H9 (cell line): ENCODE results near the gene PLGRKT. TPM values are rescaled to one million over a fixed set of nuclear protein-coding genes. Genes with fewer than 3 reads are reported as not detected.

ENCODE experiments used
- DNase-seq: peaks from one replicate; pipeline ENCODE4 v3.0.0-alpha.2; 2017
- H2AFZ ChIP-seq: one replicate; pipeline ENCODE4 v1.6.1; 2013; ENCODE audit warnings: mild to moderate bottlenecking, low read length, control low read depth, moderate library complexity
- H2AK5ac ChIP-seq: 2 replicates; pipeline ENCODE4 v1.6.1; 2013; ENCODE audit warnings: low read length, control low read depth, mixed read lengths; ENCODE audit not compliant: insufficient read length
- H2BK120ac ChIP-seq: one replicate; pipeline ENCODE4 v1.6.1; 2013; ENCODE audit warnings: low read depth, mild to moderate bottlenecking, low read length, control low read depth, inconsistent platforms; ENCODE audit not compliant: poor library complexity, severe bottlenecking
- H2BK12ac ChIP-seq: 2 replicates; pipeline ENCODE4 v1.6.1; 2013; ENCODE audit warnings: low read length, control low read depth, mixed read lengths, low read depth; ENCODE audit not compliant: insufficient read length
- H2BK15ac ChIP-seq: 2 replicates; pipeline ENCODE4 v1.6.1; 2013; ENCODE audit warnings: low read depth, low read length, control low read depth
- H2BK20ac ChIP-seq: one replicate; pipeline ENCODE4 v1.6.1; 2013; ENCODE audit warnings: low read depth, mild to moderate bottlenecking, low read length, control low read depth, inconsistent platforms; ENCODE audit not compliant: poor library complexity, severe bottlenecking
- H2BK5ac ChIP-seq: 2 replicates; pipeline ENCODE4 v1.6.1; 2013; ENCODE audit warnings: low read length, control low read depth, mixed read lengths; ENCODE audit not compliant: insufficient read length
- H3K14ac ChIP-seq: 2 replicates; pipeline ENCODE4 v1.6.1; 2013; ENCODE audit warnings: low read length, control low read depth; ENCODE audit not compliant: insufficient read depth
- H3K18ac ChIP-seq: 2 replicates; pipeline ENCODE4 v1.6.1; 2013; ENCODE audit warnings: low read depth, mild to moderate bottlenecking, mixed read lengths, low read length, control low read depth; ENCODE audit not compliant: insufficient read length
- H3K23ac ChIP-seq: 2 replicates; pipeline ENCODE4 v1.6.1; 2013; ENCODE audit warnings: low read length, control low read depth, mixed read lengths, low read depth; ENCODE audit not compliant: insufficient read length
- H3K23me2 ChIP-seq: 2 replicates; pipeline ENCODE4 v1.6.1; 2013; ENCODE audit warnings: low read depth, mild to moderate bottlenecking, mixed read lengths, low read length, control low read depth; ENCODE audit not compliant: insufficient read length, poor library complexity, severe bottlenecking
- H3K27ac ChIP-seq: 2 replicates; pipeline ENCODE4 v1.5.1; 2013; ENCODE audit warnings: low read length, control low read depth, mixed read lengths, low read depth; ENCODE audit not compliant: insufficient read length
- H3K27me3 ChIP-seq: 2 replicates; pipeline ENCODE4 v1.6.1; 2013; ENCODE audit warnings: low read length, control low read depth, inconsistent platforms; ENCODE audit not compliant: insufficient read depth
- H3K4ac ChIP-seq: 2 replicates; pipeline ENCODE4 v1.6.1; 2013; ENCODE audit warnings: low read depth, mild to moderate bottlenecking, control low read depth, inconsistent platforms, low read length, moderate library complexity
- H3K4me1 ChIP-seq: 2 replicates; pipeline ENCODE4 v1.6.1; 2013; ENCODE audit warnings: low read length, control low read depth, inconsistent platforms; ENCODE audit not compliant: insufficient read depth
- H3K4me2 ChIP-seq: 2 replicates; pipeline ENCODE4 v1.6.1; 2013; ENCODE audit warnings: low read length, control low read depth, mixed read lengths; ENCODE audit not compliant: insufficient read length, insufficient read depth
- H3K56ac ChIP-seq: 2 replicates; pipeline ENCODE4 v1.6.1; 2013; ENCODE audit warnings: low read depth, mild to moderate bottlenecking, mixed read lengths, low read length, control low read depth; ENCODE audit not compliant: insufficient read length
- H3K79me1 ChIP-seq: 2 replicates; pipeline ENCODE4 v1.6.1; 2013; ENCODE audit warnings: low read depth, mild to moderate bottlenecking, moderate library complexity, low read length, control low read depth, inconsistent platforms; ENCODE audit not compliant: insufficient read depth, poor library complexity, severe bottlenecking
- H3K79me2 ChIP-seq: 2 replicates; pipeline ENCODE4 v1.6.1; 2013; ENCODE audit warnings: low read length, control low read depth, inconsistent platforms; ENCODE audit not compliant: insufficient read depth
- H3K9ac ChIP-seq: 2 replicates; pipeline ENCODE4 v1.6.1; 2013; ENCODE audit warnings: low read length, control low read depth, mixed read lengths; ENCODE audit not compliant: insufficient read length; ENCODE audit errors: extremely low read depth
- H3K9me3 ChIP-seq: one replicate; pipeline ENCODE4 v1.6.1; 2013; ENCODE audit warnings: low read depth, low read length, inconsistent platforms; ENCODE audit not compliant: control insufficient read depth
- H3T11ph ChIP-seq: one replicate; pipeline ENCODE4 v1.6.1; 2013; ENCODE audit warnings: mild to moderate bottlenecking, low read length, control low read depth, inconsistent platforms
- H4K20me1 ChIP-seq: one replicate; pipeline ENCODE4 v1.6.1; 2013; ENCODE audit not compliant: control insufficient read depth, insufficient read length, insufficient read depth
- H4K5ac ChIP-seq: 2 replicates; pipeline ENCODE4 v1.6.1; 2013; ENCODE audit warnings: low read depth, mild to moderate bottlenecking, mixed read lengths, low read length, control low read depth; ENCODE audit not compliant: insufficient read length
- H4K8ac ChIP-seq: replicated peaks from 2 replicates; pipeline ENCODE4 v1.6.1; 2013; ENCODE audit warnings: low read length, control low read depth, mixed read lengths, low read depth; ENCODE audit not compliant: insufficient read length
- H4K91ac ChIP-seq: 2 replicates; pipeline ENCODE4 v1.6.1; 2013; ENCODE audit warnings: low read depth, mild to moderate bottlenecking, moderate library complexity, mixed read lengths, low read length, control low read depth; ENCODE audit not compliant: insufficient read length
- H3K27ac Mint-ChIP-seq, 3 experiments: 2 replicates in 2 of 3; 3 replicates in 1 of 3; pipeline ENCODE4 v1.8.0; 2020 to 2021; ENCODE audit warnings: mixed read lengths in 3 of 3, mild to moderate bottlenecking in 1 of 3, moderate library complexity in 1 of 3
- H3K27me3 Mint-ChIP-seq: 2 replicates; pipeline ENCODE4 v1.8.0; 2021; ENCODE audit warnings: low read depth, mild to moderate bottlenecking, moderate library complexity, mixed read lengths
- H3K36me3 Mint-ChIP-seq, 3 experiments: 2 replicates in 2 of 3; 3 replicates in 1 of 3; pipeline ENCODE4 v1.8.0; 2020 to 2021; ENCODE audit warnings: low read depth in 3 of 3, mixed read lengths in 3 of 3; ENCODE audit not compliant: insufficient read depth in 1 of 3
- H3K4me1 Mint-ChIP-seq, 2 experiments: 2 replicates each; pipeline ENCODE4 v1.8.0; 2020; ENCODE audit warnings: mixed read lengths in 2 of 2
- H3K4me3 Mint-ChIP-seq, 2 experiments: 2 replicates in 1 of 2; 3 replicates in 1 of 2; pipeline ENCODE4 v1.8.0; 2020 to 2021; ENCODE audit warnings: mild to moderate bottlenecking in 2 of 2, mixed read lengths in 2 of 2, moderate library complexity in 1 of 2
- H3K9me3 Mint-ChIP-seq, 2 experiments: 2 replicates in 1 of 2; 3 replicates in 1 of 2; pipeline ENCODE4 v1.8.0; 2020; ENCODE audit warnings: mild to moderate bottlenecking in 2 of 2, mixed read lengths in 2 of 2, moderate library complexity in 1 of 2
- WGBS: extraction: QIAGEN DNeasy Blood & Tissue Kit; methylation state at CpG from one replicate; pipeline ENCODE4 v1.1.7; 2013; ENCODE audit warnings: missing lambda C conversion rate, low lambda C conversion rate, mixed read lengths; ENCODE audit not compliant: insufficient read length; ENCODE audit errors: extremely low coverage; 5-methylcytosine and 5-hydroxymethylcytosine counted together
- total RNA-seq: library from RNA; stranded (reverse); gene quantifications from 2 replicates; pipeline ENCODE4 v1.2.1, GENCODE V29; 2021
- TF ChIP-seq, protein P1 (sequence below): fragments of 200-600 bp; sonication (generic); conservative IDR thresholded peaks from 3 replicates; pipeline ENCODE4 v1.8.0; 2021; ENCODE audit warnings: antibody characterized with exemption, mild to moderate bottlenecking

The PLGRKT gene
- total RNA-seq, 1 experiment from 2014 or later, result 19.6 TPM

DNA sequence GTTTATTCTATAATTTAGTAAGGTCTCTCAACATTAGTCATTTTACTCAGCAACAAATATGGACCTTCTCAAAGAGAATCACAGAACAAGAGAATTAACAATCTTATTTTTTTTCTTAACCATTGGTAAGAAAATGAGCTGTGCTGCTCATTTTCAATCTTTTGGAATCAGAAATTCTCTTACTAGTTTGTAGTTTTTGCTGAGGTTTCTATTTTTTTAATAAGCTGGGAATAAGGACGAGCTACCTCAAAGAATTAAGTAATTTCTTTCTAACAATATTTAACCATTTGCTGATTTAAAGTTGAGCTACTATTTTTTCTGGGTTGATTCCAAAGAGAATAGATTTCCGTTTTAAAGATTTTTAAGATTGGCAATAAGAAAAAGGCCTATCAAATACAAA is 44.2 kb downstream of the PLGRKT start:
- H3K27me3 Mint-ChIP-seq, result no peaks in the 10 kb centered on the region
- DNase-seq, result no peak
- no peak overlapping the region for H2AFZ ChIP-seq
- no peaks in the 10 kb centered on the region for H3K27me3 ChIP-seq
- no peaks in the 10 kb centered on the region for H3K4me1 Mint-ChIP-seq
- no peak overlapping the region for H3K23ac ChIP-seq
- no peak overlapping the region for H3K4me2 ChIP-seq
- H3K14ac ChIP-seq, result no peak overlapping the region
- WGBS, result no CpG with 5 or more reads among the region's 2 CpGs
- H3K9ac ChIP-seq, result no peak overlapping the region
- H3K56ac ChIP-seq, result no peak overlapping the region
- no peak overlapping the region for H4K91ac ChIP-seq
- no peak overlapping the region for H3K27ac ChIP-seq
- no peaks in the 10 kb centered on the region for H3K79me2 ChIP-seq
- no peak overlapping the region for H2BK20ac ChIP-seq
- no peak overlapping the region for H3K18ac ChIP-seq
- no peaks in the 10 kb centered on the region for H3K23me2 ChIP-seq
- no peak overlapping the region for H3K4me3 Mint-ChIP-seq
- no peak overlapping the region for H3K27ac Mint-ChIP-seq
- H2BK5ac ChIP-seq, result no peak overlapping the region
- no peak overlapping the region for H3T11ph ChIP-seq
- H4K8ac ChIP-seq, result no peak overlapping the region
- H3K36me3 Mint-ChIP-seq, result no peaks in the 10 kb centered on the region
- H4K20me1 ChIP-seq, result no peaks in the 10 kb centered on the region
- no peak overlapping the region for H2BK120ac ChIP-seq
- H3K9me3 ChIP-seq, result no peaks in the 10 kb centered on the region
- no peak overlapping the region for H2BK15ac ChIP-seq
- no peak overlapping the region for H2AK5ac ChIP-seq
- no peak overlapping the region for H4K5ac ChIP-seq
- no peaks in the 10 kb centered on the region for H3K9me3 Mint-ChIP-seq
- H2BK12ac ChIP-seq, result no peak overlapping the region
- H3K4me1 ChIP-seq, result no peaks in the 10 kb centered on the region
- no peak overlapping the region for H3K4ac ChIP-seq
- TF ChIP-seq, protein P1, sequence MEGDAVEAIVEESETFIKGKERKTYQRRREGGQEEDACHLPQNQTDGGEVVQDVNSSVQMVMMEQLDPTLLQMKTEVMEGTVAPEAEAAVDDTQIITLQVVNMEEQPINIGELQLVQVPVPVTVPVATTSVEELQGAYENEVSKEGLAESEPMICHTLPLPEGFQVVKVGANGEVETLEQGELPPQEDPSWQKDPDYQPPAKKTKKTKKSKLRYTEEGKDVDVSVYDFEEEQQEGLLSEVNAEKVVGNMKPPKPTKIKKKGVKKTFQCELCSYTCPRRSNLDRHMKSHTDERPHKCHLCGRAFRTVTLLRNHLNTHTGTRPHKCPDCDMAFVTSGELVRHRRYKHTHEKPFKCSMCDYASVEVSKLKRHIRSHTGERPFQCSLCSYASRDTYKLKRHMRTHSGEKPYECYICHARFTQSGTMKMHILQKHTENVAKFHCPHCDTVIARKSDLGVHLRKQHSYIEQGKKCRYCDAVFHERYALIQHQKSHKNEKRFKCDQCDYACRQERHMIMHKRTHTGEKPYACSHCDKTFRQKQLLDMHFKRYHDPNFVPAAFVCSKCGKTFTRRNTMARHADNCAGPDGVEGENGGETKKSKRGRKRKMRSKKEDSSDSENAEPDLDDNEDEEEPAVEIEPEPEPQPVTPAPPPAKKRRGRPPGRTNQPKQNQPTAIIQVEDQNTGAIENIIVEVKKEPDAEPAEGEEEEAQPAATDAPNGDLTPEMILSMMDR, result no peak
- H3K79me1 ChIP-seq, result no peaks in the 10 kb centered on the region
